ENCODE results near the gene UBQLN2.
"Not testable (repeated sequence)": the region's sequence is repeated elsewhere in the genome, so short reads cannot be mapped to it uniquely, and the experiment has no call there.

UBQLN2 gene

DNA sequence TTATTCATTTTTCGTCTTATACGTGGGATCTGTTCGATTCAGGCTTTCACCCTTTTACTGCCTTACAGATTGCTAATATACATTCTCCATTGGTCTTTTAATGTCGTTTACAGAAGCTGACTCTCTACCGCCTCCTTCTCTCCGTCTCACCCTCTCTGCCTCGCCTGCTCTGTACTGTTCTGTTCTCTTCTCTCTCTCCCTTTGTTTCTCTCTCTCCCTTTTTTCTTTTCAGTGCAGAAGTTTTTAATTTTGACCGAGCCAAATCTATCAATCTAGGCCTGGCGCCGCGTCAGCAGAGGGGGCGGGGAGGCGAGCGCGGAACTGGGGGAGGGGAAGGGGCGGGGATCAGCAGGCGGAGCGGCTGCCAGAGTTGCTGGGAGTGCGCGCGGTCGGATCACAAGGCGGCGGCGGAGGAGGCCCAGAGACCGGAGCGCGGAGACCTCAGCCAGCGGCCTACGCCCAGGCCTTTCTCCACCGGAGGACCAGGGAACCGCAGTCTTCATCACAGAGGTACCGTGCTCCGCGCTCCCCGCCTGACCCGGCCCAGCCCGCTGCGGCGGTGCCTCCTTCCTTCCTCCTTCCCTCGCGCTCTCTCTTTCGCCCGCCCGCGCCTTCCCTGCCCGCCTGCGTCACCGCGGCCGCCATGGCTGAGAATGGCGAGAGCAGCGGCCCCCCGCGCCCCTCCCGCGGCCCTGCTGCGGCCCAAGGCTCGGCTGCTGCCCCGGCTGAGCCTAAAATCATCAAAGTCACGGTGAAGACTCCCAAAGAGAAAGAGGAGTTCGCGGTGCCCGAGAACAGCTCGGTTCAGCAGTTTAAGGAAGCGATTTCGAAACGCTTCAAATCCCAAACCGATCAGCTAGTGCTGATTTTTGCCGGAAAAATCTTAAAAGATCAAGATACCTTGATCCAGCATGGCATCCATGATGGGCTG lies at the start of gene UBQLN2:
Gene UBQLN2 (plus strand): TSS at position 397 of the 931 bp plus-strand sequence. CDS start 247 bp downstream, at position 644.
- peak; percentile 70 for DNase-seq (ENCODE audit: low read depth)

GRCh38 chrX:56519642-56520041 lies 43.8 kb upstream of the UBQLN2 start:
- DNase-seq (ENCODE audit: low read depth) = no peak

GRCh38 chrX:56529482-56530007 lies 33.9 kb upstream of the UBQLN2 start:
- not testable (repeated sequence) for DNase-seq (ENCODE audit: low read depth)

- no peak for DNase-seq (ENCODE audit: low read depth)
These were observed 33.4 kb upstream of the UBQLN2 start for GRCh38 chrX:56530011-56530410.

DNA sequence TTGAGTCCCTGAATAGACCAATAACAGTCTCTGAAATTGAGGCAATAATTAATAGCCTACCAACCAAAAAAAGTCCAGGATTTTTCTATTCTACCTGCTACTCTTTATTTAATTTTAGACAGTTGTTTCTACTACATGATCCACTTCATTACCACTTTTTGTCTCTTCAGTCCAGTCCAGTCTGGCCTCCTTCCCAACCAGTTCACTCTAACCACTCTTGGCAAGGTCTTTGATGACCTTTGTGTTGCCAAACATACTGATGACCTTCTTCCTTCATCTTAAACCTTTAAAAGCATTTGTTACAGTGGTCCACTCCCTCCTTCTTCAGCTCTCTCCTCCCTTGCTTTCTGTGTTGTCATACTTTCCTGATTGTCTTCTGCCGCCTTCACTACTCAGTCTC lies 12.8 kb upstream of the UBQLN2 start:
- no peak for DNase-seq (ENCODE audit: low read depth)

DNA sequence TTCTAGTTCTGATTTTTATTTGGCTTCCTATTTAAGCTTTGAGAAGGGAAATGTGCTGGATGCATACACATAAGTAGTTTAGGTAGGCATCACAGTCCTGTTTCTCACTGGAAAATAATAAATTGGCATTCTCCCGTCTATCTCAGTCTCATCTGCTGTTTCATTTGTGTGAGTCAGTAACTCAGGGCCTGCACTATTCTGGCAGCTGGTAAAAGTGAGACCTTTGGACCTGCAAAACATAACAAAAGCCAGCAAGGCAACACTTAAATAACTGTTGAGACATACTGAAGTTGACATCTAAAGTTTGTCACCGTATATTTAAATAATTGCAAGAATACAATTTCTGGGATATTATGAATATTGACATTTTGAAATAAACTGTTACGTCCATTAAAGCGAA lies 8.6 kb upstream of the UBQLN2 start:
- DNase-seq (ENCODE audit: low read depth) = no peak

- no peak for DNase-seq (ENCODE audit: low read depth)
These were observed 6.0 kb upstream of the UBQLN2 start for GRCh38 chrX:56557376-56557929.

GRCh38 chrX:56564164-56564885 lies 898 bp downstream of the UBQLN2 start:
- DNase-seq (ENCODE audit: low read depth) = no peak

DNA sequence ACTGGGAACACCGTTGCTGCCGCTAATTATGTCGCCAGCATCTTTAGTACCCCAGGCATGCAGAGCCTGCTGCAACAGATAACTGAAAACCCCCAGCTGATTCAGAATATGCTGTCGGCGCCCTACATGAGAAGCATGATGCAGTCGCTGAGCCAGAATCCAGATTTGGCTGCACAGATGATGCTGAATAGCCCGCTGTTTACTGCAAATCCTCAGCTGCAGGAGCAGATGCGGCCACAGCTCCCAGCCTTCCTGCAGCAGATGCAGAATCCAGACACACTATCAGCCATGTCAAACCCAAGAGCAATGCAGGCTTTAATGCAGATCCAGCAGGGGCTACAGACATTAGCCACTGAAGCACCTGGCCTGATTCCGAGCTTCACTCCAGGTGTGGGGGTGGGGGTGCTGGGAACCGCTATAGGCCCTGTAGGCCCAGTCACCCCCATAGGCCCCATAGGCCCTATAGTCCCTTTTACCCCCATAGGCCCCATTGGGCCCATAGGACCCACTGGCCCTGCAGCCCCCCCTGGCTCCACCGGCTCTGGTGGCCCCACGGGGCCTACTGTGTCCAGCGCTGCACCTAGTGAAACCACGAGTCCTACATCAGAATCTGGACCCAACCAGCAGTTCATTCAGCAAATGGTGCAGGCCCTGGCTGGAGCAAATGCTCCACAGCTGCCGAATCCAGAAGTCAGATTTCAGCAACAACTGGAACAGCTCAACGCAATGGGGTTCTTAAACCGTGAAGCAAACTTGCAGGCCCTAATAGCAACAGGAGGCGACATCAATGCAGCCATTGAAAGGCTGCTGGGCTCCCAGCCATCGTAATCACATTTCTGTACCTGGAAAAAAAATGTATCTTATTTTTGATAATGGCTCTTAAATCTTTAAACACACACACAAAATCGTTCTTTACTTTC lies 1.8 kb downstream of the UBQLN2 start:
- no peak for DNase-seq (ENCODE audit: low read depth)

DNA sequence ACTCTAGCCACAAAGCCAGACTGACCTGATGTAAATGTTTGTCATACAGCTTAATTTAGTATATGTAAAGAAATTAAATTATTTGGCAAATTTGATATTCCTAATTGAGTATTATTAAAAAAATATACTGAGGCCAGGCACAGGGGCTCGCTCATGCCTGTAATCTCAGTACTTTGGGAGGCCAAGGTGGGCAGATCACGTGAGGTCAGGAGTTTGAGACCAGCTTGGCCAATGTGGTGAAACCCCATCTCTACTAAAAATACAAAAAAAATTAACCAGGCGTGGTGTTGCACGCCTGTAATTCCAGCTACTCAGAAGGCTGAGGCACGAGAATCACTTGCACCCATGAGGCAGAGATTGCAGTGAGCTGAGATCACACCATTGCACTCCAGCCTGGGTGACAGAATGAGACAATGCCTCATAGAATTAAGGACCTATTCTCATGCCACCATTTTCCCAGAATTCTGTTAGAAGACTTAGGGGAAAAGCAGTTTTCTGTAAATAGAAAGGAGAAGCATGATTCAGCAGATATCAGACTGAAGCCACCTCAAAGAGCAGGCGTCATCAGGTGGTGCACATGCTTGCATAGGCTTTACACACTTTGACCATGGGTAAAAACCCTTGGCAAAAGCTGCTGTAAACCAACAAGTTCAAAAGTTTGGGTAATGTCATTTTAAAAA lies 6.1 kb downstream of the UBQLN2 start:
- DNase-seq (ENCODE audit: low read depth) = no peak

- DNase-seq (ENCODE audit: low read depth) = no peak
These were observed 9.5 kb downstream of the UBQLN2 start for GRCh38 chrX:56572975-56573374.

DNA sequence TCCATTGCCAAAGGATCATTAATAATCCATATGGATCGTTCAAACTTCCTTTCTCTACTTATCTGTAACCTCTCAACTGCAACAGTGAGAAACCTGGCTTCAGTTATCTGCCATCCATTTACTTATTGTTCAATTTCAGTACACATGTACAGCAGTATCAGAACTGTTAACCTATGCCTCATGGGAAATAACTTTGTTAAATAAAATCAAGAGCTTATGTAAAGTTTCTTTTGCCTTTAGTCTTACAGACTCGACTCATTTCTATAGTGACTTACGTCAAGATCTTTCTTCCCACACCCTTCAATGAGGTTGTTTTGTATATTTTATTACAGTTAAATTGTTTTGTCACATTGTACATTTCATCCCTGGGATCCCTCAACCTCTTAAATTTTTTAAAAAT lies 11.4 kb downstream of the UBQLN2 start:
- no peak for DNase-seq (ENCODE audit: low read depth)

DNA sequence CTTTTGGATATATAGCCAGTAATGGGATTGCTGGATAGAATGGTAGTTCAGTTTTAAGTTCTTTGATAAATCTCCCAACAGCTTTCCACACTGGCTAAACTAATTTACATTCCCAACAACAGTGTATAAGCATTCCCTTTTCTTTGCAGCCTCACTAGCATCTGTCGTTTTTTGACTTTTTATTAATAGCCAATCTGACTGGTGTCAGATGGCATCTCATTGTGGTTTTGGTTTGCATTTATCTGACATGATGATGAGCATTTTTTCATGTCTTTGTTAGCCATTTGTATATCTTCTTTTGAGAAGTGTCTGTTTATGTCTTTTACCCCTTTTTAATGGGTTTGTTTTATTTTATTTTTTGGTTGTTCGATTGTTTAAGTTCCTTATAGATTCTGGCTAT lies 13.3 kb downstream of the UBQLN2 start:
- DNase-seq (ENCODE audit: low read depth) = no peak

GRCh38 chrX:56588397-56589188 lies 25.2 kb downstream of the UBQLN2 start:
- DNase-seq (ENCODE audit: low read depth) = no peak

- DNase-seq (ENCODE audit: low read depth) = not testable (repeated sequence)
These were observed 28.4 kb downstream of the UBQLN2 start for GRCh38 chrX:56591830-56592229.

GRCh38 chrX:56600141-56600540 lies 36.7 kb downstream of the UBQLN2 start:
- no peak for DNase-seq (ENCODE audit: low read depth)

- DNase-seq (ENCODE audit: low read depth) = no peak
These were observed 37.6 kb downstream of the UBQLN2 start for GRCh38 chrX:56600987-56601386.

GRCh38 chrX:56615282-56615681 lies 51.9 kb downstream of the UBQLN2 start:
- no peak for DNase-seq (ENCODE audit: low read depth)

Data from T-helper 22 cell (primary cell).